Frontal cortex (tissue), 4 donors: ENCODE measurements around the gene WDR55. TPM values are rescaled to one million over a fixed set of nuclear protein-coding genes. Genes with fewer than 3 reads are reported as not detected.
"Not testable (repeated sequence)": the region's sequence is repeated elsewhere in the genome, so short reads cannot be mapped to it uniquely, and the experiment has no call there.

Source experiments
- DNase-seq, 2 donors: peaks; one replicate each; pipeline ENCODE4 v3.0.0; 2012; ENCODE audit warnings: low spot score in 2 of 2
- FAIRE-seq: peaks from 2 replicates; lab custom pipeline; 2012; peaks lifted over from hg19 to GRCh38; lab: Jason Lieb, UNC
- total RNA-seq: library from RNA; depleted of rRNA; stranded (reverse); fragments of >200 nt; gene quantifications from one replicate; pipeline ENCODE4 v1.2.3, GENCODE V29; 2014
- donor health status: control.
- donor health status: control.
- donor health status: control.

WDR55 gene
- total RNA-seq, 1 donor from 2014 or later = 12.6 TPM

- no peak for DNase-seq
These were observed 23.0 kb upstream of the WDR55 start for GRCh38 chr5:140641716-140642115.

GRCh38 chr5:140642718-140643117 is 22.0 kb upstream of the WDR55 start:
- no peak for FAIRE-seq

More at GRCh38 chr5:140641716-140642115, 23.0 kb upstream of the WDR55 start:
- FAIRE-seq = no peak

GRCh38 chr5:140647042-140647419 is 17.7 kb upstream of the WDR55 start:
- no peak for FAIRE-seq

More at GRCh38 chr5:140642718-140643117, 22.0 kb upstream of the WDR55 start:
- DNase-seq = no peak

GRCh38 chr5:140658870-140659269 is 5.8 kb upstream of the WDR55 start:
- DNase-seq (no peak), FAIRE-seq (no peak)

More at GRCh38 chr5:140647042-140647419, 17.7 kb upstream of the WDR55 start:
- DNase-seq = no peak

GRCh38 chr5:140660371-140660770 is 4.3 kb upstream of the WDR55 start:
- DNase-seq, FAIRE-seq: not testable (repeated sequence)

- FAIRE-seq (no peak), DNase-seq (no peak)
These were observed 710 bp upstream of the WDR55 start for GRCh38 chr5:140664030-140664358.

- not testable (repeated sequence) for DNase-seq, FAIRE-seq
These were observed 6.3 kb downstream of the WDR55 start for GRCh38 chr5:140671035-140671434.

- no peak for FAIRE-seq
These were observed 6.9 kb downstream of the WDR55 start for GRCh38 chr5:140671472-140672125.

GRCh38 chr5:140672455-140673186 is 7.9 kb downstream of the WDR55 start:
- FAIRE-seq (no peak), DNase-seq (peak in 1 of 2 donors; percentile 33)

More at GRCh38 chr5:140671472-140672125, 6.9 kb downstream of the WDR55 start:
- DNase-seq = no peak

GRCh38 chr5:140673187-140673976 is 8.7 kb downstream of the WDR55 start, which contains the start of gene DND1:
DND1 (minus strand) TSS chr5:140673576; CDS start chr5:140673542, 34 bp downstream.
- FAIRE-seq (no peak), DNase-seq (no peak)

- DNase-seq (no peak), FAIRE-seq (no peak)
These were observed 9.5 kb downstream of the WDR55 start for GRCh38 chr5:140674211-140674610.

- FAIRE-seq = no peak
These were observed 9.9 kb downstream of the WDR55 start for GRCh38 chr5:140674629-140675028.

GRCh38 chr5:140677947-140678346 is 13.2 kb downstream of the WDR55 start:
- FAIRE-seq (no peak), DNase-seq (no peak)

More at GRCh38 chr5:140674629-140675028, 9.9 kb downstream of the WDR55 start:
- DNase-seq = no peak

GRCh38 chr5:140678993-140679392 is 14.3 kb downstream of the WDR55 start:
- FAIRE-seq (no peak), DNase-seq (no peak)

GRCh38 chr5:140690376-140690932 is 25.8 kb downstream of the WDR55 start:
- DNase-seq = no peak
- no peak for FAIRE-seq

GRCh38 chr5:140690941-140691924 is 26.5 kb downstream of the WDR55 start, which contains the start of the genes HARS1 and HARS2:
HARS1 (minus strand) TSS chr5:140691370; CDS start chr5:140691304, 66 bp downstream.
HARS2 (plus strand) TSS chr5:140691455; CDS start chr5:140691649, 194 bp downstream.
- FAIRE-seq = no peak
- peak; percentile 75 to 88 for DNase-seq

- FAIRE-seq (no peak), DNase-seq (no peak)
These were observed 29.6 kb downstream of the WDR55 start for GRCh38 chr5:140694276-140694675.

- DNase-seq (no peak), FAIRE-seq (no peak)
These were observed 32.3 kb downstream of the WDR55 start for GRCh38 chr5:140696891-140697492.
